Upper lobe of left lung (tissue), 4 donors: ENCODE data around the gene ENOX1.

Source experiments
- CTCF ChIP-seq, 6 experiments: fragments of 450-650 bp in 4 of 6; fragments of 200-600 bp in 2 of 6; sonication (generic) in 2 of 6; IDR thresholded peaks; one replicate each; pipeline ENCODE4 v1.5.1; 2016 to 2019; ENCODE audit warnings: antibody characterized with exemption in 6 of 6
- EP300 ChIP-seq, 4 donors: sonication (generic); formaldehyde crosslinking; IDR thresholded peaks; one replicate each; pipeline ENCODE4 v1.5.1; 2017; ENCODE audit warnings: antibody characterized with exemption in 4 of 4, control low read depth in 2 of 4
- POLR2A ChIP-seq, 4 donors: fragments of 450-650 bp; IDR thresholded peaks; one replicate each; pipeline ENCODE4 v1.5.1; 2016 to 2017; ENCODE audit warnings: antibody characterized with exemption in 4 of 4, mild to moderate bottlenecking in 2 of 4
- POLR2AphosphoS5 ChIP-seq, 2 donors: sonication (generic); formaldehyde crosslinking; IDR thresholded peaks; one replicate each; pipeline ENCODE4 v1.5.1; 2017; ENCODE audit warnings: antibody characterized with exemption in 2 of 2

- TF ChIP-seq CTCF (IDR thresholded peaks at IDR 0.05), result no peak
- no peak for TF ChIP-seq POLR2A (IDR thresholded peaks at IDR 0.05)
- TF ChIP-seq POLR2AphosphoS5 (IDR thresholded peaks at IDR 0.05), result no peak
- TF ChIP-seq EP300 (IDR thresholded peaks at IDR 0.05), result no peak
These were observed 146.3 kb downstream of the ENOX1 start for GRCh38 chr13:43640476-43640875.
